AG09319 (cell line): ENCODE measurements around the gene C1QTNF6.

ENCODE experiments used
- DNase-seq: peaks from one replicate; pipeline ENCODE4 v3.0.0-alpha.2; 2010; ENCODE audit warnings: low read depth; ENCODE audit errors: extremely low read depth
- TF ChIP-seq, protein P1 (sequence below): IDR thresholded peaks from 2 replicates; pipeline ENCODE4 v1.5.1; 2011; ENCODE audit warnings: low read depth, mild to moderate bottlenecking, inconsistent platforms, low read length, moderate library complexity

The C1QTNF6 gene

DNA sequence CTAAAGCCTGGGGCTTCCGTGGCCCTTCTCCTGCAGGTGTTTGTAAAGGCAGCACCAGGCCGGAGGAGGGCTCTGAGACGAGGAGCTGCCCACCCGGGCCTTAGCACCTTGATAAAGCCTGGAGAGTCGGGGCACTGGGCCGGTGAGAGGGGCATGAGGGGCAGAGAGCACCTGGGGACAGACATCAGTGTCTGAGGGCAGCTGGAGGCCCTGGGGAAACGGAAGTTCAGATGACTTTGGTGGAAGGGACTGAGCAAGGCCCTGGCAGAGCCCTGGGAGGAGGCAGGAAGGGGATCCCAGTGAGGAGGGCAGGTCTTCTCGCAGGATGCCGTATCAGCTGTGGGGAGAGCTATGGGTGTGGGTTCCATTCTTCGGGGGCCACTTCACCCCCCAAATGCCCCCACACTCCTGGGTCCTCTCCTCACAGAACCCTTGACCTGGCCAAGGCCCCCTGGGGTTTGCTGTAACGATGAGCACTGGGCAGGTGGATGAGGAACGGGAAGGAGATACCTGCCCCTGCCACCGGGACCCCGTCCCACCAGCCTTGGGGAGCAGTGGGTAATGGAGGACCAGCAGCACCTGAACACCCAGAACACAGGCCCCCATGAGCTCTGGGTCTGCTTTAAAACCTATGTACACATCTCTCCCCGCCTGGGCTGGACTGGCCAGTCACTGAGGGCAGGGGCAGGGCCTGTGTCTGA is 7.4 kb downstream of the C1QTNF6 start:
- TF ChIP-seq, protein P1, sequence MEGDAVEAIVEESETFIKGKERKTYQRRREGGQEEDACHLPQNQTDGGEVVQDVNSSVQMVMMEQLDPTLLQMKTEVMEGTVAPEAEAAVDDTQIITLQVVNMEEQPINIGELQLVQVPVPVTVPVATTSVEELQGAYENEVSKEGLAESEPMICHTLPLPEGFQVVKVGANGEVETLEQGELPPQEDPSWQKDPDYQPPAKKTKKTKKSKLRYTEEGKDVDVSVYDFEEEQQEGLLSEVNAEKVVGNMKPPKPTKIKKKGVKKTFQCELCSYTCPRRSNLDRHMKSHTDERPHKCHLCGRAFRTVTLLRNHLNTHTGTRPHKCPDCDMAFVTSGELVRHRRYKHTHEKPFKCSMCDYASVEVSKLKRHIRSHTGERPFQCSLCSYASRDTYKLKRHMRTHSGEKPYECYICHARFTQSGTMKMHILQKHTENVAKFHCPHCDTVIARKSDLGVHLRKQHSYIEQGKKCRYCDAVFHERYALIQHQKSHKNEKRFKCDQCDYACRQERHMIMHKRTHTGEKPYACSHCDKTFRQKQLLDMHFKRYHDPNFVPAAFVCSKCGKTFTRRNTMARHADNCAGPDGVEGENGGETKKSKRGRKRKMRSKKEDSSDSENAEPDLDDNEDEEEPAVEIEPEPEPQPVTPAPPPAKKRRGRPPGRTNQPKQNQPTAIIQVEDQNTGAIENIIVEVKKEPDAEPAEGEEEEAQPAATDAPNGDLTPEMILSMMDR = no peak
- DNase-seq = no peak

DNA sequence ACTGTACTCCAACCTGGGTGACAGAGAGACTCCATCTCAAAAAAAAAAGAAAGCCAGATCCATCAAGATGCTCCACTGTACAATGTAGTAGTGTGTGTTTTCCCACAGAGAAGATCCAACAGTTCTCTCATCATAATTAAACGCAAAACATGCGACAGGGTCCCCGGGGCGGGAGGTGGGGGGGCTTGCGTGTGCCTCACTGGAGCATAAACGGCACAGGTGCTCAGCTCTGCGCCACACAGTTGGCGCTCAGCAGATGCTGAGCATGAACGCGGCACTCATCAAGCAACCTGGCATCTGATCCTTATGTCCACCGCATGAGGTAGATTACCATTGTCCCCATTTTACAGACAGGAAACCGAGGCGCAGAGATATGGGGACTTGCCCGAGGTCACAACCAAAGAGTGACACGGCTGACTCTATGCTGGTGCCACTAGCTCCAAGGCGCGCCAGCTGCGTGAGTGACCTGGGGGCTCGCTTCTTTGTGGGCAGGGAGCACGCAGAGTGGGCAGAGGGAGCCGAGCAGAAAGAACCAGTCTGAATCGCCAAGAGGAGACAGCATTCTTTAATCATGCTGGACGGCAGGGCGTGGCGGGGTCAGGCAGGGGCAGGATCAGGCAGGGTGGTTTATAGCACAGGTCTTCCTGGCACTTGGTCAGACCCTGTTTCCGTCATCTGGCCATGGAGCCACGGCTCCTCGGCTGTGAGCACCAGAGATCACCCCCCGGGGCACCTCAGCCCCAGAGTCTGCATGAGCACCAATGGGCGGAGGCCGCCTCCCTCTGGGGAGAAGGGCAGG is 8.2 kb downstream of the C1QTNF6 start:
- DNase-seq = no peak
- TF ChIP-seq, protein P1 = no peak

DNA sequence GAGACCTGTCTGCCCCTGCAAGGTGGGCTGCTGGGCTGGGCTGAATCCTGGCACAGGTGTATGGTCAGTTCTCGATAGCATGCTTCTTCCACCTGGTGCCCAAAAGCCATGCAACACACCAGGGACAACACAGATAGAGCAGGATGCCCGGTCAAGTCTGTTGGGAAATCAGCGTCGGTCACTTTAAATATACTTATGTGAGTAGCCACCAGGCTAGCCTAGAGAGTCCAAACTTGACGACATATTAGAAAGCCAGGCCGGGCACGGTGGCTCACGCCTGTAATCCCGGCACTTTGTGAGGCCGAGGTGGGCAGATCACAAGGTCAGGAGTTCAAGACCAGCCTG is 8.9 kb downstream of the C1QTNF6 start:
- no peak for DNase-seq
- TF ChIP-seq, protein P1 = no peak

DNA sequence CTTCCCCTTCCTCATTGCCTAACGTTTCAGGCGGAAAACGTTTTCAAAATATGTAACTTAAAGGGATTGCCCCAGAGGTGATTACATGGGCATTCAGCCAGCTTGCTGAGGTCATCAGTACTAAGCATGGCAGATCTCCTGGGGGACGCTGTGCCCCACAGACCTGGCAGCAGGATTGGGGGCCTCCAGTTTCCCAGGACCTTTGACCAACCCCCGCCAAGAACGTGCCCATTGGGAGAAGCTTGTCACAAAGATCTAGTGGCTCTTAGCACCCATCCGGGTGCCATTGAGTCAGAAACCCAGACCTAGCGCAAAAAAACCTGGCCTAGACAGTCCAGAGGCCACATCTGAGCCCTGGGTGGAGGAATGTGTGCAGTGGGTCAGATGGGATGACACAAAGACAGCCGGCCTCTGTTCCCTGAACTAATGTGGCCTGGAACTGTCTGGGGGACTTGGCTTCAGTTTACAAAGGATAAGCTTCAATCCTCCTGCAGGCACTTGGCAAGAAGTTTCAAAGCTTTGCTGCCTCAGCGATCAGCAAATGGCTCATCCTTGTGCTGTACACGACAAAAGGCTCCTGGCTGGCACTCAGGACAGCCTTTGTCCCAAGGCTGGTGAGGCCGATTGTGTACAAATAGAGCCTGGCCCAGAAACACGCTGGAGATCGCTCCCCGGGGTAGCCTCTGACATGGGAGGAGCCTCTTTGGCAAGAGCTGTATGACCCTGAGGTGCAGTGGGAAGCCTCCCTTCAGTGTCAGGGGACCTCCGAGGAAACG is 9.5 kb downstream of the C1QTNF6 start:
- TF ChIP-seq, protein P1 = no peak
- no peak for DNase-seq

DNA sequence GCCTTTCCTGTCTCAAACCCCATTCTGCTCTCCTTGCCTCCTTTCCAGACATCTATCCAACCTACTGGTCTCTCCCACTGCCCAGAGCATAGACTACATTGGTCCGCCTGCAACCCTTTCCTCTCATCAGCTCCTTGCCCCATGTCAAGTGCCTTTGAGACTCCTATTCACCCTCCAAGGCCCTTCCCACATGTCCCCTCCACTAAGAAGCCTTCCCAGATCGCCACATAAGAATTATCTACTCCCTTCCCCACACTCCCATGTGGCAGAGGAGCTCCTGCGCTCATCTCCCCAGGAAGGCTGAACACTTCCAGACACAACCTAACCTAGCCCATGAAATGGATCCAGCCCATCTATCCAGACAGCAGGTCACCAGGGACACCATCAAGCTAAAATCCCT is 10.3 kb downstream of the C1QTNF6 start:
- TF ChIP-seq, protein P1 = no peak
- no peak for DNase-seq

DNA sequence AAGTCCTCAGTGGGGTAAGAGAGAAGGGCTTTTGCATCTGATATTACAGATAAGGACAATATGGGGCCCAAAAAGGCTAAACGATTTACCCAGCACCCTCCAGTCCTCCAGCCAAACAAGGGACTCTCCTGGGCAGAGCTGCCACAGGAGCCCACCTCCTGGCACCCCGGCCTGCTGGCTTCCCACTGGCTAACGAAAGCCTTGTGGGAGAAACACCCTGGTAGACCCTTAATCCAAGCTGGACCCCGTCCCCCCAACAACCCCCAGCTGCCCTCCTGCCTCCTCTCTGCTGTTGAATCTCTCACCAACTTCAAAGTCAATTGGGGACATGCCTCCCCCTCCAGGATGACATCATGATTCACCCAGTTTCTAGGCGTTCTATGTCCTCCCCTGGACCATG is 10.8 kb downstream of the C1QTNF6 start:
- no peak for DNase-seq
- TF ChIP-seq, protein P1 = no peak
